NAMALWA (cell line): Measurements from ENCODE around the gene TARS1.

Experiments
- DNase-seq: peaks from one replicate; pipeline ENCODE4 v3.0.0-alpha.2; 2015; ENCODE audit warnings: low spot score

TARS1 gene

DNA sequence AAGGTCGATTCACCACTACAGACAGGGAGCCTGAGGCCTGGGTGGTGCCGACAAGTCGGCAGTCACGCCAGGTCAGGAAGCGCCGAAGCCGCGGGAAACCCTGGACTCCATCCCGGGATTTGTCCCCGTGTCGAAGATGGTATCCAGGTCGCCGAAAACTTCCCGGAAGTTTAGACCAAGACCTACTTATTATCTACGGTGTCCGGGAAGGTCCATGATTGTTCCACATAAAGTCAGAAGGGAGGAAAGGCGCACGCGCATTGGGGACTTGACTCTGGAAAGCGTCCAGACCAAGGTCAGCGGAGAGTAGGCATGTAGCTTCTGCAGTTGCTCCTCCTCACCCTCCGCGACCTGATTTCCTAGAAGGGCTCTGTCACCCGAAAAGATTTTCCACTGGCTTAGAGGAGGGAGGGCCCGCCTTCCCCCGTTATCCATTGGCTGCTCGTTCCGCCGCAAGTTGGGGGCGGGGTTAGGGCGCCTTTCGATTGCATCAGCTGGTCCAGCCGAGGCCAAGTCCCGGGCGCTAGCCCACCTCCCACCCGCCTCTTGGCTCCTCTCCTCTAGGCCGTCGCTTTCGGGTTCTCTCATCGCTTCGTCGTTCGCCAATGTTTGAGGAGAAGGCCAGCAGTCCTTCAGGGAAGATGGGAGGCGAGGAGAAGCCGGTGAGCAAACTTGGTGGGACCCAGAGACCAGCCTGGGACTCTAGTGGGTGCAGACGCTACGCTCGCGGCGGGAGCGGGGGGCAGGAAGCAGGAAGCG is at the start of gene TARS1:
TARS1 (plus strand) TSS at position 484 of the 759 bp plus-strand sequence; CDS start at position 606, 122 bp downstream.
- peak; percentile 99 for DNase-seq

DNA sequence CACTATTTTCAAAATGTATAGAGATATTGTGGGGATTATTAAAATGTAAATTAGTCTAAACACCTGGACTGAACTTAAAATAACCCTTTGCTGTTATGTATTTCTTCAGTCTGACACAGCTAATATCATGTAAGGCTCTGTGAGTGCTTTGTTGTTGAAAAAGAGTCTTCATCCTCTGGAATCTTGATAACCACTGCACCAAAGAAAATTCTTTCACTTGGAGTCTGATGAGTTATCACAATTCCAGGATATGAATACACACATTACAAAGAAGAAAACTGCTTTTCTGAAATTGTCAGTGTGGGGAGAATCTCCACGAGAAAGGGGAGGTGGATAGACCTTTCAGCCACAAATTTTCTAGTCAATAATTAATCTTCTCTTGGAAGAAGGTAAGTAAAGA is 42.3 kb upstream of the TARS1 start:
- no peak for DNase-seq

DNA sequence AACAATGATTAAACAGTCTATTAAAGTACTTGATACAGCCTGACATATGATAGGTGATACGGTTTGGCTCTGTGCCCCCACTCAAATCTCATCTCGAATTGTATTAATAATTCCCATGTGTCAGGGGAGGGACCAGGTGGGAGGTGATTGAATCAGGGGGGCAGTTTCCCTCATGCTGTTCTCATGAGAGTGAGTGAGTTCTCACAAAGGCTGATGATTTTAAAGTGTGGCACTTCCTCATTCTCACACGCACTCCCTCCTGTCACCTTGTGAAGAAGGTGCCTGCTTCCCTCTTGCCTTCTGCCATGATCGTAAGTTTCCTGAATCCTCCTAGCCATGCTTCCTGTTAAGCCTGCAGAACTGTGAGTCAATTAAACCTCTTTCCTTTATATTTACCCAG is 40.1 kb upstream of the TARS1 start:
- DNase-seq: no peak

DNA sequence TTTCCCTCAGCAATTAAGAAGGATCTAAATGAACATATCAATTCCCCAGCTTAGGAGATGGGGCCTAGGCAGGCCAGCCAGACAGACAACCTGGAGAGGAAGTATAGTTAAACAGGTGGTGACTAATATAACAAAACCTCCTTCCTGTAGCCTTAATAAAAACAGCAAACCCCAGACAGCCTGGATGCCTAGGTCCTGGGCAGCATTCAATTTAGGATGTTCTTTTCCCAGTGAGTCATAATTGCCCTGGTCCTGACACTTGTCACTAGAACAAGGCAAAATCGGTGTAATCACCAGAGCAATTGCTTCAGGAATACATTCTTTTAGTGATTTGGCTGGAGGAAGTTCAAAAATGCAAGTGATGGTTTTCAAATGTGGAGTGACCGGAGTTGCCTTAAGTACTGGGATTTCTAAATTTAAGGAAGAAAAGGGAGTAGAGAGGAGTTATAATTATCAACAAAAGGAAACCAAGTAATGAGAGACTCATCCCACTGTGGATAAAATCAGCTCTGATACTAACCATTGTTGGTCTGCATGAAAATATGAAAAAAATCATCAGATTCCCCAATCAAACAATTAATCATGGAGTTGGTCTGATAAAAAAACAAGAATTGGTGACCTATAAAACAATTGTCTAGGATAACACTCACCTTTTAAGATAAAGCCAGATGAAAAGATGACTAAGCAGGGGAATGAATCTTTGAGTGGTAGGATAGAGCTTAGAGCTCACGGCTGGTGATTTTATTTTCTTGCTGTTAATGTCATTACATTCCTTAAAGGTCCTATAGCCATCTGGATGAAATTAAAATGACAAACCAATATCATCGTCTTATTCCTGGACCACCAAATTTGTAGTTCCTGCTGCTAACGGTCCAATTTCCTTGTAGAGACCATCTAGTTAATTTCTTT is 39.0 kb upstream of the TARS1 start:
- DNase-seq: no peak

DNA sequence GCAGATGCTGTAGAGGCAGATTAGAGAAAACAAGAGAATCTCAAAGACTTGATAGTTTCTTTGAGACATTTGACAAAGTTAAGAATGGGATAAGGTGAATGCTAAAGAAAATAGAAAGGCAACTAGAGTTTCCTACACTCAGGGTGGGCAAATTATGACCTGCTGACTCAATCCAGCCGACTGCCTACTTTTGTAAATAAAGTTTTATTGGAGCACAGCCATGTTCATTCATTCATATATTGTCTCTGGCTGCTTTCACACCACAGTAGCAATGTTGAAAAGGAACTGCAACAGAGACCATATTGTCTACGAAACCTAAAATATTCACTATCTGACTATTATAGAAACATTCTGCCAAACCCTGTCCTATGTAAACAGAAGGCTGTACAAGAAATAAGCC is 37.6 kb upstream of the TARS1 start:
- DNase-seq: no peak

DNA sequence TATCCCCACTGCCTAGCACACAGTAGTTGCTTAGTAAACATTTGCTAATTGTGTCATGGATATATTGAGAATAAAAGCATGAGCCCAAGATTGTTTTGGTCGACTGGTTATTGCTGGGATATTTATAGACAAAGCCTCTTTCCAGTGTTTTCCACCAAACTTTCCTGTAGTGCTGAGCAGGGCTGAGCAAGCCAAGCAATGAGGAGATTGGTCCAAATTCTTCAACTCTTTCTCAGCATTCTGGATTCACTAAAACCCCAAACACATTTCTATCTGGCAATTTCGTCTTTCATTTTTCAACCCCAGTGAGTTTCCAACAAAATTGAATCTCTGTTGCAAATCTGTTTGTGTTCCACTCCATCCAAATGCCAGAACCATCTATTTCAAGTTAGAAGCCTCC is 31.9 kb upstream of the TARS1 start:
- no peak for DNase-seq

DNA sequence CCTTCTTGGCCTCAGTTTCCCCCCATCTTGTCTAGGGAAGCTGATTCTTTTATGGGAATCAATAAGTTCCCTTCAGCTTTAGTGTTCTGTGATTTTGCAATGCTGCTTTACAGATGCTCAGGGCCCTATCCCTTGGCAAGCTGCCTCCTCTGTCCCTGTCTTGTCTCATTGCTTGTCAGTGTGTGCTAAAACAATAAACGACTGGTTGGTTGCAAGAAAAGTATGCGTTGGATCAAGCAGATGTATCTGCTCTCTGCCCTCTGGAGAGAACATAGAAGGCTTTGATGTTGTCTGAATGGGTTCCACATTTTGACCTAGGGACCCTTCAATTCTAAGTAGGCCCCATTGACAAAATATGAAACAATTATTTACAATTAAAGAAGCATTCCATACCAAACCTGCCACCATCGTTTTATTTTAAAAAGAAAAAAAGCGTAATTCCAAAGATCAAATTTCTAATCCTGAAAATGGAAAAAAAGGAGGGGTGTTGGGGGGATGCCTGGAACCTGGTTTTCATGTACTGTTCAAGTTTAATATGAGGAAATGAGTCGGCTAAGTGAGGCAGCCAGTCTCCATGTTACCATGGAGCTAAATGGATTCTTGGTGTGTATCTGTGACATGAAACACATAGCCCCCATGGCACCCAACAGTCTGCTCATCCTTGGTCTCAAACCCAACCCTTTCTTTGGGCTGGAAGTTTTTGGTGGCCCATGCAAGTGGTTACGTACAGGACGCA is 31.2 kb upstream of the TARS1 start:
- DNase-seq: no peak

DNA sequence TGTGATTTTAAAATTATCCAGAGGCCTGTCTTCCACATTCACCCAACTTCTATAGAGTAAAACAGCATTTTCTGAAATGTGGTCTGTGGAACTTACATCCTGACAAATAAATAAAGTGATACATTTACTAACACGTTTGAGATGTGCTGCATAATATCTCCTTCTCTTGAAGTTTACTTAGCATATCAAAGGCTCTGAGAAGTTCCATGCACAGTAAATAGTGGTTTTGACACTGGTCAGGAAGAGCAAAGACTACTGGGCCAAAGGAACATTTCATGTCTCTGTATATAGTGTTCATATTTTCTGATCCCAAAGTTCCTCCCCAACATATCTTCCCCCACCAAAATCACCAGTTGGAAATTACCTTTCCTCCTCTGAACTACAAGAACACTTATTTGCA is 30.5 kb upstream of the TARS1 start:
- DNase-seq: no peak

DNA sequence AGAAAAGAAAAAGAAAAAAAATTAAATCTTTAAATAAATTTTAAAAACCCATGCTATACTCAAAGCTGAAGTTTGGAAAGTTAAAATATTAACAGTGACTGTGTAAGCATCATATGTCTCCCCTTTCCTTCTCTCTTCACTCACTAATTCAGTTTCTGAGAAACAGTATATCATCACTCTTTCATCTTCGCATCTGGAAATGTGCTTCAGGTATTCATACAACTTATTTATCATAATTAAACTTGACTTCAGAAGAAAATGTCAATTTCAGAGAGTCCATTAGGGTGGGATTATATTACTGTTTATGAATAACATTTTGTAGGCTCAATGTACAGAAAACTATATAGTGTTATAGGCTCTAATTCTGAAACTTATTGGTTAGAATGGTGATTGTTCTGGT is 29.3 kb upstream of the TARS1 start:
- DNase-seq: no peak

DNA sequence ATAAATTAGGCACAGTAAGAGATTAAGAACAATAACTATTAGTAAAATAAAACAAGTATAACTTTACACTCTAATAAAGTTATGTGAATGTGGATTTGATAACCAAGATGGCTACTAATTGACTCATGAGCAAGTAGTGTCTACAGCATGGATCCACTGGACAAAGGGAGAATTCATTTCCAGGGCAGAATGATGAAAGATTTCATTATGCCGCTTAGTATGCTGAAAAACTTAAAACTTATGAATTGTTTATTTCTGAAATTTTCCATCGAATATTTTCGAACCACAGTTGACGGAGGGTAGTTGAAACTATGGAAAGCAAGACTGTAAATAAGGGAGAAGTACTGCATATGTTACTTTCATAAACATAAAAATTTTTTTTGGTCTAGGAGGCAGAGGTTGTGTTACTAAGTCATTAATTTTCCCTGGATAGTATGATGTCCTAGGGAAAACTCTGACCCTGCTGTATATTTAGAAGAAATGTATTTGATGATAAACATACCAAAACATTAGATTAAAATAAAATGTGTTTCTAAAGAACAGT is 24.9 kb upstream of the TARS1 start:
- no peak for DNase-seq

DNA sequence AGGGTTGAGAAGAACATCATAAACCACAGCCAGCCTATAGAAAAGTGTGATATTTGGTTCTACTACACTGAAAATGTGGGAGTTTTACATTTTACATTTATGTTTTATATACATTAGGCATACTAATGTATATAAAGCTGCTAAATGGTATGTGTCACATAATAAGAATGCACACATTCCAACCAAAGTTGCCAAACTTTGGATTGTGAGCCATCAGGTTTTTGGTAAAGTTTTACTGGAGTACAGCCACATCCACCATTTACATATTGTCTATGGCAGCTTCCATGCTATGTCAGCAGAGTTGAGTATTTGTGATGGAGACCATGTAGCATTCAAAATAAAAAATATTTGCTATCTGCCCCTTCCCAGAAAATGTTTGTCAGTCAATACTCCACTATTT is 23.1 kb upstream of the TARS1 start:
- DNase-seq: no peak

DNA sequence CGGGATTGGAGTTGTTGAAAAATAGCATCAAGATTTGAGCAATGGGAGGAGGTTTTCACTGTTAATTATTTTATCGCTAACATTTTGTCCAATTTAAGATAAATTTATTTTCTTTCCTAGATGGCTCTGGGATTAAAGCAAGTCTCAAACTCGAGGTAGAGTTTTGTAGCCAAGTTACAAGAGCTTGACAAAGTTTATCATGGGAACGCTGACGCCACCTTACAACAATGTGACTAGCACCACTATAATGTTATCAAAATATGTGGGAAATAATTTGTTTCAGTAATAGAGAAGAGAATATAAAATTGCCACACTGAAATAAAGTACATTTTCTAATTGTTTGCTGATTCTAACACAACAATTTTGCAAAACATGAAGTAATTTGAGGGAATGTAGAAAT is 19.8 kb upstream of the TARS1 start:
- no peak for DNase-seq

DNA sequence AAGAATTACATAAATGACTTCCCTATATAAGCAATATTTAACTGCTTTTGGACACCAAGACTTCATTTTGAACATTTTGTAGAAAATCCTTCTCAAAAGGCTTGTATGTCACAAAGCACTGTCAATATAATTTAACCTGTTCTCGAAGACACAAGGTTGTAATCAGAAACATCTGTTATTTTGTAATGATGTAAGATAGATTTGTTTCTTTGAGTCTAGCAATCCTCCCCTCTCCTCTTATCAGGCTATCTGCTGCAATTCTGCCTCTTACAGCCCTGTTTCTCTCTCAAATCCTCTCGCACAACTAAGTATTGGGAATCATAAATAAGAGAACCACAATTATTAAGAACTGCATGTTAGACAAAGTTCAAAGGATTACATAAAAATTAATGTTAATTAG is 18.6 kb upstream of the TARS1 start:
- no peak for DNase-seq

DNA sequence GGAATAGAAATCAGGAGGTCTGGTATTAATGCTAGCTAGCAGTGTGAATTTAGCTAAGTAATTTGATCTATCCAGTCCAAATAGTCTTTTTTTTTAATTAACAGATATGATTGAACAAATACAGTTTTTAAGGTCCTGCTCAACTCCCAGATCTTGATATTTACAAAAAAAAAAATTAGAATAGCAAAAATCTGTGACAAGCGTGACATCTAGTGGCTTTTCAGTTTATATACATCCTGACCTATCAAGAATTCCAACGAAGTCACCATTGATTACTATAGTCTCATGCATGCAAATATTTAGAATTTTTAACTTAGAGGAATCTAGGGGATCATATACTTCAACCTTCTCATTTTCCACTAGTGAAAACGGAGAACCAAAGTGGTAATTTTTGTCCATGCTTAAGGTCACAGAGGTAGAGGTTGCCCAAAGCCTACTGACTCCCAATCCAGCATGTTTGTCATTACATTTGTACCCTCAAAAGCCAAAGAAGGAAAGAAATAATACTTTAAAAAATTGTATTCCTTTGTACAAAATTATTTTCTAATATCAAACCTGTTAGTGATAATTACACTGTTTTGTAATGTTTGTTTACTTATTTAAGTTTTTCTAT is 17.6 kb upstream of the TARS1 start:
- peak; percentile 50 for DNase-seq

DNA sequence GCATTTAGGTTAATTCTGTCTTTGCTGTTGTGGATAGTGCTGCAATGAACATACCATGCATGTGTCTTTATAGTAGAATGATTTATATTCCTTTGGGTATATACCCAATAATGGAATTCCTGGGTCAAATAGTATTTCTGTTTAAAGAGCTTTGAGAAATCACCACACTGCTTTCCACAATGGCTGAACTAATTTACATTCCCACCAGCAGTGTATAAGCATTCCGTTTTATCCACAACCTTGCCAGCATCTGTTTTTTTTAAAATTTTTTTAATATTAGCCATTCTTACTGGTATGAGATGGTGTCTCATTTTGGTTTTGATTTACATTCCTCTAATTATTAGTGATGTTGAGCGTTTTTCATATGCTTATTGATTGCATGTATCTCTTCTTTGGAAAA is 15.5 kb upstream of the TARS1 start:
- no peak for DNase-seq

DNA sequence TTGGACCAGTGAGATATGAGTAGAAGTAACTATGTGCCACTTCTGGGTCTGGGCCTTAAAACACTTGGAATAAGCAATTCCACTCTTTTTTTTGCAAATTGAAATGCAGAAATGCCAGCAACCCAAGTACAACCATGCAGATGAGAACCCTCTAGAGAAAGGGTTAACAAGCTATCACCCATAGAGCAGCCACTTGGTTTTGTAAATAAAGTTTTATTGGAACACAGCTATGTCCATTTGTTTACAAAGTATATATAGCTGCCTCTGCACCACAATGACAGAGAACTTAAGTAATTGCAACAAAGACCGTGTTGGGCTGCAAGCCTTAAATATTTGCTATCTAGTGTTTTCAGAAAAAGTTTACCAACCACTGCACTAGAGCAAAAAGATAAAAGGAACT is 9.8 kb upstream of the TARS1 start:
- DNase-seq: no peak

DNA sequence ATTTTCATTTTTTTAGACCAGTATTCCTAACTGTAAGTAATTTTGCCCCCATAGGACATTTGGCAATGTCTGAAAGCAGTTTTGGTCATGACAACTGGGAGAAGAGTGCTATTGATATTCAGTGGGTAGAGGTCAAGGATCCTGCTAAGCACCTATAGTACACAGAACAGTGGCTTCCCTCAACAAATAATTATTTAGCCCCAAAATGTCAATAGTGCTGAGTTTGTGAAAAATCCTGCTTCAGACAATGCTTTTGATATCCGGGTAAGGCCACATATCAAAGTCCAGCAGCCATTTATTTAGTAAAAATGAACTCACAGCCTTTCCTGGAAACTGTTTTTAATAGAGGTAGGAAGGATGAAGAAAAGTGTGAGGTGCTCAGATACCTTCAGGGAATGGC is 8.1 kb upstream of the TARS1 start:
- no peak for DNase-seq

DNA sequence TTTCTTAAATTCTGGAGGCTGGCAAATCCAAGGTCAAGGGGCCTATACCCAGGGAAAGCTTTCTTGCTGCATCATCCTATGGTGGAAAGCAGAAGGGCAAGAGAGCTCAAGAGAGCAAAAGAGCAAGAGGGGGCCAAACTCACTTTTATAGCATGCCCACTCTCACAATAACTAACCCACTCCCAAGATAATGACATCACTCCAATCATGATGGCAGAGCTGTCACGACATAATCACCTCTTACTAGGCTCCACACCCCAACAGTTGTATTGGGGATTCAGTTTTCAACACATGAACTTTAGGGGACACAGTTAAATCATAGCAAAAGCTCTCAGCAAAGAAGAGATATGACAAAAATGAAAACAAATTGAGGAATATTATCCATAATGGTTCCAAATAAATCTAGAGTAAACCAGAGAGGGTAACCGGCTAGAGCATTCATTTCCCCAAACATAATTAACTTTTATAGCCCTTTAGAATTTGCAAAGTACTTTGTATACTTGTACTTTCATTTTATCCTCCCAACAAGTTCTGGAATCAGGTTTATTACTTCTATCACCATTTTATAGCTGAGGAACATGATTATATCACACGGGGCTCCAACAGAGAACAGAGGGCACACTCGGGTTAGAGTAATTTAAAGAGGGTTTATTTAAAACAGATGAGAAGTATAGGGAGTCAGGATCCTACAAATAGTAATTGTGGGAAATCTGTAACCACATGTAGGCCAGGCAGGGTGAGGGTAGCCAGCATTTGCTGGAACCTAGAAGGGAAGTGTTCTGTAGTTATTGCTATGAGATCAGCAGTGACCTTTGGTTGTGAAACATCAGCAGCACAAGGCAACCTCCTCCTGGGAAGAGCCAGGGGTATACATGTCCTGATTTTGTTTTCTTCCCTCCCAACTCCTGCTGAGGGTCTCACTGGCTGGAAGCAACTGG is 7.2 kb upstream of the TARS1 start:
- no peak for DNase-seq

DNA sequence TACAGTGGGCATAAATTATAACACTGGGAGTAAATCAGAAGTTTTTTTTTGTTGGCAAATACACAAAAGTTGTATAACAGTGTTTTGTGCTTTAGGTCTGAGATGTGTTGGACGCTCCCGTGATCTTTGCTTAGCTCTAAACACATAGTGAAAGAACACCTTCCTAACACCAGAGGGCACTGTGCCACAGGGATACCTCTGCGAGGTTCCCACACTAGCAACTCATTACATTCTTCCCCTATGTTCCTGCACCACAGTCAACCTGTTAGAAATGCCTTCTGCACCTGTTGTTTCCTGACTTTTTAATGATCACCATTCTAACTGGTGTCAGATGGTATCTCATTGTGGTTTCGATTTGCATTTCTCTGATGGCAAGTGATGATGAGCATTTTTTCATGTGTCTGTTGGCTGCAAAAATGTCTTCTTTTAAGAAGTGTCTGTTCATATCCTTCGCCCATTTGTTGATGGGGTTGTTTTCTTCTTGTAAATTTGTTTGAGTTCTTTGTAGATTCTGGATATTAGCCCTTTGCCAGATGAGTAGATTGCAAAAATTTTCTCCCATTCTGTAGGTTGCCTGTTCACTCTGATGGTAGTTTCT is 4.8 kb upstream of the TARS1 start:
- DNase-seq: peak; percentile 89

DNA sequence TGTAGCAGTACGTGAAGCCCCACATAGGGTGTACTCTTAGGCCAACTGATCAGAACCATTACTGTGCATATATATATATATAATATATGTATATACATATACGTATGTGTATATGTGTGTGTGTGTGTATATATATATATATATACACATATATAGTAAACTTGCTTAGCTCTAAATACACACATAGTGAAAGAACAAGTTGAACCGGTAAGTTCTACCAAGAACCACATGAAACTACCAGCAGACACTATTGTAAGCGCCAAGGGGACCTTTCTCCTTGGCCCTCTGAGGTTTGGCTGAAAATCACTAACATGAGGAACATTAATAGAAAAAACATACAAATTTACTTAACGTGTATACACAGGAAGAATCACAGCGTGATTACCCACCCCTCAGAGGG is 1.8 kb upstream of the TARS1 start:
- no peak for DNase-seq
